ENCODE results near the gene MPZ. TPM values are rescaled to one million over a fixed set of nuclear protein-coding genes. Genes with fewer than 3 reads are reported as not detected.

The MPZ gene
- total and polyA plus RNA-seq, 9 of the 15 experiments (the other 6 are each of a cell fraction or from before 2014, with no cell fraction given) = 0.22 to 16.6 (median 10.9) TPM

- TF ChIP-seq ZBTB40 (IDR thresholded peaks at IDR 0.05) (no peak), ZBTB40 (CRISPR knock-in tag; IDR thresholded peaks at IDR 0.05) (no peak), SNIP1 (IDR thresholded peaks at IDR 0.05; ENCODE audit: low read depth) (no peak), SP1 (CRISPR knock-in tag; IDR thresholded peaks at IDR 0.05) (no peak), NR3C1 (CRISPR knock-in tag; IDR thresholded peaks at IDR 0.05) (no peak), POLR2B (IDR thresholded peaks at IDR 0.05; ENCODE audit: low read depth, partially characterized antibody) (no peak), RHOXF2B (CRISPR knock-in tag; conservative IDR thresholded peaks at IDR 0.05) (no peak)
- TF ChIP-seq, protein P1, sequence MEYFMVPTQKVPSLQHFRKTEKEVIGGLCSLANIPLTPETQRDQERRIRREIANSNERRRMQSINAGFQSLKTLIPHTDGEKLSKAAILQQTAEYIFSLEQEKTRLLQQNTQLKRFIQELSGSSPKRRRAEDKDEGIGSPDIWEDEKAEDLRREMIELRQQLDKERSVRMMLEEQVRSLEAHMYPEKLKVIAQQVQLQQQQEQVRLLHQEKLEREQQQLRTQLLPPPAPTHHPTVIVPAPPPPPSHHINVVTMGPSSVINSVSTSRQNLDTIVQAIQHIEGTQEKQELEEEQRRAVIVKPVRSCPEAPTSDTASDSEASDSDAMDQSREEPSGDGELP (CRISPR knock-in tag; IDR thresholded peaks at IDR 0.05; ENCODE audit: borderline replicate concordance) = no peak
- TF ChIP-seq, protein P2, sequence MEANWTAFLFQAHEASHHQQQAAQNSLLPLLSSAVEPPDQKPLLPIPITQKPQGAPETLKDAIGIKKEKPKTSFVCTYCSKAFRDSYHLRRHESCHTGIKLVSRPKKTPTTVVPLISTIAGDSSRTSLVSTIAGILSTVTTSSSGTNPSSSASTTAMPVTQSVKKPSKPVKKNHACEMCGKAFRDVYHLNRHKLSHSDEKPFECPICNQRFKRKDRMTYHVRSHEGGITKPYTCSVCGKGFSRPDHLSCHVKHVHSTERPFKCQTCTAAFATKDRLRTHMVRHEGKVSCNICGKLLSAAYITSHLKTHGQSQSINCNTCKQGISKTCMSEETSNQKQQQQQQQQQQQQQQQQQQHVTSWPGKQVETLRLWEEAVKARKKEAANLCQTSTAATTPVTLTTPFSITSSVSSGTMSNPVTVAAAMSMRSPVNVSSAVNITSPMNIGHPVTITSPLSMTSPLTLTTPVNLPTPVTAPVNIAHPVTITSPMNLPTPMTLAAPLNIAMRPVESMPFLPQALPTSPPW (CRISPR knock-in tag; IDR thresholded peaks at IDR 0.05) = no peak
- TF ChIP-seq, protein P3, sequence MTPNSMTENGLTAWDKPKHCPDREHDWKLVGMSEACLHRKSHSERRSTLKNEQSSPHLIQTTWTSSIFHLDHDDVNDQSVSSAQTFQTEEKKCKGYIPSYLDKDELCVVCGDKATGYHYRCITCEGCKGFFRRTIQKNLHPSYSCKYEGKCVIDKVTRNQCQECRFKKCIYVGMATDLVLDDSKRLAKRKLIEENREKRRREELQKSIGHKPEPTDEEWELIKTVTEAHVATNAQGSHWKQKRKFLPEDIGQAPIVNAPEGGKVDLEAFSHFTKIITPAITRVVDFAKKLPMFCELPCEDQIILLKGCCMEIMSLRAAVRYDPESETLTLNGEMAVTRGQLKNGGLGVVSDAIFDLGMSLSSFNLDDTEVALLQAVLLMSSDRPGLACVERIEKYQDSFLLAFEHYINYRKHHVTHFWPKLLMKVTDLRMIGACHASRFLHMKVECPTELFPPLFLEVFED (CRISPR knock-in tag; conservative IDR thresholded peaks at IDR 0.05) = no peak
Measured at GRCh38 chr1:161350671-161351070, 40.9 kb upstream of the MPZ start (continued).
